Glutamatergic neuron (in vitro differentiated cells): ENCODE measurements around the gene OR4N5. TPM values are rescaled to one million over a fixed set of nuclear protein-coding genes. Genes with fewer than 3 reads are reported as not detected.

Source experiments
- DNase-seq: peaks from one replicate; pipeline ENCODE4 v3.0.0; 2022
- H3K27ac Mint-ChIP-seq: one replicate; pipeline ENCODE4 v1.8.0; 2020; ENCODE audit warnings: mild to moderate bottlenecking, mixed read lengths, inconsistent platforms; ENCODE audit not compliant: unreplicated experiment
- H3K27me3 Mint-ChIP-seq: one replicate; pipeline ENCODE4 v1.8.0; 2020; ENCODE audit warnings: mild to moderate bottlenecking, moderate library complexity, mixed read lengths, inconsistent platforms; ENCODE audit not compliant: unreplicated experiment
- H3K36me3 Mint-ChIP-seq: one replicate; pipeline ENCODE4 v1.8.0; 2020; ENCODE audit warnings: mild to moderate bottlenecking, mixed read lengths, inconsistent platforms; ENCODE audit not compliant: unreplicated experiment
- H3K4me1 Mint-ChIP-seq: one replicate; pipeline ENCODE4 v1.8.0; 2020; ENCODE audit warnings: mild to moderate bottlenecking, low read depth, mixed read lengths, inconsistent platforms; ENCODE audit not compliant: unreplicated experiment
- H3K4me3 Mint-ChIP-seq: one replicate; pipeline ENCODE4 v1.8.0; 2020; ENCODE audit warnings: mild to moderate bottlenecking, mixed read lengths, inconsistent platforms; ENCODE audit not compliant: unreplicated experiment
- H3K9me3 Mint-ChIP-seq: one replicate; pipeline ENCODE4 v1.8.0; 2020; ENCODE audit warnings: mild to moderate bottlenecking, moderate library complexity, mixed read lengths, inconsistent platforms; ENCODE audit not compliant: unreplicated experiment
- total RNA-seq: library from RNA; stranded (reverse); fragmentation: NEBNext Ultra II Directional; extraction: Animal tissue kit (Norgen Biotek cat#: 25700); gene quantifications from one replicate; pipeline ENCODE4 v1.2.1, GENCODE V29; 2021; ENCODE audit not compliant: unreplicated experiment
- TF ChIP-seq, protein P1 (sequence below): fragments of 200-600 bp; sonication (generic); IDR thresholded peaks from one replicate; pipeline ENCODE4 v1.5.0; 2021; ENCODE audit not compliant: partially characterized antibody, unreplicated experiment

OR4N5 gene
- total RNA-seq, 1 donor from 2014 or later, result not detected

DNA sequence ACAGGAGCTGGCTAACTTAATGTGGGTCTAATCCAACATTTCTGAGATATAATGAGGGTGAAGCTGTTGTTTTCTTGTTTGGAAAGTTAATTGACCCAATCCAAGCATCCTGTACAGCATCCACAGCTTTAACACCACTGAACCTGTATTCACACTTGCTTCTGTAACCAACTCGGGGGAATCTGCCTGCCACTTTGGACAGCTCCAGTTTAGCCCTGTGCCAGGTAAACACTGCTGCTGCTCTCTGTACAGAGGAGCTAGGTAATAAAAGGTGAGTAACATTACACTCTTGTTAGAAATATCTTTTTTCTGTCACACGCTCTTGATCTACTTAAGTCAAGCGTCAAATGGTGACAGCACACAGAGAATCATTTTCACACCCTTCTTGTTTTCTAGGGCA is 52.8 kb downstream of the OR4N5 start:
- Mint-ChIP-seq H3K9me3 (peaks cover 14% of the 10 kb centered on the region), H3K36me3 (no peaks in the 10 kb centered on the region)
- TF ChIP-seq, protein P1, sequence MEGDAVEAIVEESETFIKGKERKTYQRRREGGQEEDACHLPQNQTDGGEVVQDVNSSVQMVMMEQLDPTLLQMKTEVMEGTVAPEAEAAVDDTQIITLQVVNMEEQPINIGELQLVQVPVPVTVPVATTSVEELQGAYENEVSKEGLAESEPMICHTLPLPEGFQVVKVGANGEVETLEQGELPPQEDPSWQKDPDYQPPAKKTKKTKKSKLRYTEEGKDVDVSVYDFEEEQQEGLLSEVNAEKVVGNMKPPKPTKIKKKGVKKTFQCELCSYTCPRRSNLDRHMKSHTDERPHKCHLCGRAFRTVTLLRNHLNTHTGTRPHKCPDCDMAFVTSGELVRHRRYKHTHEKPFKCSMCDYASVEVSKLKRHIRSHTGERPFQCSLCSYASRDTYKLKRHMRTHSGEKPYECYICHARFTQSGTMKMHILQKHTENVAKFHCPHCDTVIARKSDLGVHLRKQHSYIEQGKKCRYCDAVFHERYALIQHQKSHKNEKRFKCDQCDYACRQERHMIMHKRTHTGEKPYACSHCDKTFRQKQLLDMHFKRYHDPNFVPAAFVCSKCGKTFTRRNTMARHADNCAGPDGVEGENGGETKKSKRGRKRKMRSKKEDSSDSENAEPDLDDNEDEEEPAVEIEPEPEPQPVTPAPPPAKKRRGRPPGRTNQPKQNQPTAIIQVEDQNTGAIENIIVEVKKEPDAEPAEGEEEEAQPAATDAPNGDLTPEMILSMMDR, result no peak

GRCh38 chr14:20194101-20194500 is 55.5 kb downstream of the OR4N5 start:
- Mint-ChIP-seq H3K27me3 (peaks cover under 1% of the 10 kb centered on the region), H3K9me3 (peaks cover 11% of the 10 kb centered on the region), H3K36me3 (peaks cover under 1% of the 10 kb centered on the region), H3K4me1 (no peaks in the 10 kb centered on the region), H3K4me3 (no peak overlapping the region), H3K27ac (no peak overlapping the region)
- no peak for DNase-seq
- TF ChIP-seq, protein P1, result no peak

More for the DNA sequence above, 52.8 kb downstream of the OR4N5 start:
- Mint-ChIP-seq H3K4me3 (no peak overlapping the region), H3K27me3 (peaks cover 2% of the 10 kb centered on the region), H3K27ac (no peak overlapping the region), H3K4me1 (no peaks in the 10 kb centered on the region)
- no peak for DNase-seq

Other genes with a start within 250 kb of the OR4N5 start
- gene OR4K5, start 218.2 kb upstream of the OR4N5 start, total RNA-seq, result not detected
- gene OR4K1, start 207.9 kb upstream of the OR4N5 start, total RNA-seq, result not detected
- not detected for gene OR4K15, start 163.2 kb upstream of the OR4N5 start, total RNA-seq
- gene OR4Q2, start 136.7 kb upstream of the OR4N5 start, total RNA-seq, result not detected
- gene OR4K14, start 119.5 kb upstream of the OR4N5 start, total RNA-seq, result not detected
- not detected for gene OR4K13, start 102.8 kb upstream of the OR4N5 start, total RNA-seq
- gene OR4L1, start 78.8 kb upstream of the OR4N5 start, total RNA-seq, result not detected
- not detected for gene OR4K17, start 28.1 kb upstream of the OR4N5 start, total RNA-seq
- gene OR11G2, start 52.1 kb downstream of the OR4N5 start, total RNA-seq, result not detected
- gene OR11H6, start 84.9 kb downstream of the OR4N5 start, total RNA-seq, result not detected
- not detected for gene OR11H7, start 90.2 kb downstream of the OR4N5 start, total RNA-seq
- gene OR11H4, start 100.5 kb downstream of the OR4N5 start, total RNA-seq, result not detected
- 37.4 TPM for gene TTC5, start 167.1 kb downstream of the OR4N5 start, total RNA-seq
- 95.8 TPM for gene CCNB1IP1, start 194.5 kb downstream of the OR4N5 start, total RNA-seq
- gene PARP2, start 204.8 kb downstream of the OR4N5 start, total RNA-seq, result 33.9 TPM